ENCODE measurements around the gene LRFN2.

DNA sequence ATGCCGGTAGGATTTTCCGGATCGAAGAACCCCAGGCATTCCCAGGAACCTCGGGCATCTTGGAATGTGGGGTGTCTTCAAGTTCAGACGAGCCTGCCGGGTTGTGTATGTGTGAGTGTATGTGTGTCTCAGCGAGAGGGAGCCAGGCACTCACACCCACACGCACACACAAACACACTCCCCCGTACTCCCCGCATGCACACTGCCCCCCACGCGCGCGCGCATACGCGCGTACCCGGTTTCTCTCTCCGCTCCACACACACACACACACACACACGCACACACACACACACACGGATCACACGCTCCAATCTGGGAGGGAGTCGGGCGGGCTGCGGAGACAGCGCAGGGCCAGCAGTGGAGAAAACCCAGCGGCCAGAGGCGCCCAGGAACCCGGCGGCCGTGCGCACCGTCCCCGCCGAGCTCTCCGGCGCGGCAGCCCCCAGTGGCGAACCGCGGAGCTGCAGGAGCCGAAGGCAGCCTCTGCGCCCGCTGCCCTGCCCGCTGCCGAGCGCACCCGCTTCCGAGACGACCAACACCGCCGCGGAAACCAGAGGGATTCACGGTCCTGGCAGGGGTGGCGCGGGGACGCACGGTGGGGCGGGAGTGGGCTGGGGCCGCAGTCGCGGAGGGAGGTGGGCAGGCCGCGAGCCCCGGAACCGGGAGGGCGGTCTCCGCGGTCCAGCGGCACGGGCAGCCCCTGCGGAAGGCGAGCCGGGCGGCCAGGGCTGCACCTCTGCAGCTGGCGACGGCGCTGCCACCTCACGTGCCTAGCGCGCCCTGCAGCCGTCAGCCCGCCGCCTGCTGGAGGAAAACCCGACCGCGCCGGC, at the start of gene LRFN2:
- no peak for TF ChIP-seq EP300 (IDR thresholded peaks at IDR 0.05)
- TF ChIP-seq, protein P1, sequence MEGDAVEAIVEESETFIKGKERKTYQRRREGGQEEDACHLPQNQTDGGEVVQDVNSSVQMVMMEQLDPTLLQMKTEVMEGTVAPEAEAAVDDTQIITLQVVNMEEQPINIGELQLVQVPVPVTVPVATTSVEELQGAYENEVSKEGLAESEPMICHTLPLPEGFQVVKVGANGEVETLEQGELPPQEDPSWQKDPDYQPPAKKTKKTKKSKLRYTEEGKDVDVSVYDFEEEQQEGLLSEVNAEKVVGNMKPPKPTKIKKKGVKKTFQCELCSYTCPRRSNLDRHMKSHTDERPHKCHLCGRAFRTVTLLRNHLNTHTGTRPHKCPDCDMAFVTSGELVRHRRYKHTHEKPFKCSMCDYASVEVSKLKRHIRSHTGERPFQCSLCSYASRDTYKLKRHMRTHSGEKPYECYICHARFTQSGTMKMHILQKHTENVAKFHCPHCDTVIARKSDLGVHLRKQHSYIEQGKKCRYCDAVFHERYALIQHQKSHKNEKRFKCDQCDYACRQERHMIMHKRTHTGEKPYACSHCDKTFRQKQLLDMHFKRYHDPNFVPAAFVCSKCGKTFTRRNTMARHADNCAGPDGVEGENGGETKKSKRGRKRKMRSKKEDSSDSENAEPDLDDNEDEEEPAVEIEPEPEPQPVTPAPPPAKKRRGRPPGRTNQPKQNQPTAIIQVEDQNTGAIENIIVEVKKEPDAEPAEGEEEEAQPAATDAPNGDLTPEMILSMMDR (IDR thresholded peaks at IDR 0.05): peak; percentile 80 to 94 (median 84)
